ENCODE data around the gene CAMK2N1. TPM values are rescaled to one million over a fixed set of nuclear protein-coding genes. Genes with fewer than 3 reads are reported as not detected.

Gene CAMK2N1
- total and polyA plus RNA-seq, 2 of the 13 experiments (the other 11 are each of a cell fraction or from before 2014, with no cell fraction given), result 38.0 to 38.6 TPM

- Histone ChIP-seq H3K9me3 (ENCODE audit: low read length) (no peaks in the 10 kb centered on the region), H4K20me1 (ENCODE audit: insufficient read depth, low read length) (no peaks in the 10 kb centered on the region), H2AFZ (ENCODE audit: low read length) (no peak overlapping the region), H3K27ac (ENCODE audit: extremely low read length, insufficient read depth, low read length) (no peak overlapping the region), H3K36me3 (replicated peaks in 1 of 2; ENCODE audit: control insufficient read depth in 1 of 2, insufficient read depth in 2 of 2, low read length in 2 of 2) (no peaks in the 10 kb centered on the region; a peak in 1 of 5 replicates), H3K27me3 (ENCODE audit: control insufficient read depth in 1 of 2, insufficient read depth in 2 of 2, low read length in 2 of 2) (peaks cover 0 to 10% of the 10 kb centered on the region in 2 experiments; a peak in 4 of 5 replicates), H3K4me3 (replicated peaks in 1 of 3; ENCODE audit: insufficient read depth in 1 of 3, low read depth in 2 of 3, low read length in 3 of 3) (peak overlapping the region in 2 of 3 experiments; percentile 3 to 47; a peak in 1 of 6 replicates), H3K4me1 (ENCODE audit: insufficient read depth, low read length) (peaks cover 70% of the 10 kb centered on the region), H3K4me2 (ENCODE audit: low read depth, low read length) (peak overlapping the region; percentile 75), H3K9ac (ENCODE audit: insufficient read depth, low read depth, low read length) (peak overlapping the region; percentile 38; the same call in 1 of the 2 replicates), H3K79me2 (ENCODE audit: insufficient read depth, low read length) (no peaks in the 10 kb centered on the region)
- ChIA-PET CTCF (ENCODE audit: low intra/inter-chr PET ratio, low total read pairs) (interaction anchor here (1.5 to 5.6 kb wide), 4 partner anchors 23 to 575 kb away, joined by 3 to 73 read pairs (median 12); no protein-coding TSS in a partner anchor), POLR2A (interaction anchor here (0.7 to 4.4 kb wide), 4 partner anchors 13 to 18 kb away, joined by 3 to 24 read pairs (median 8); partner anchors contain the start of gene MUL1)
- FAIRE-seq (no peak), DNase-seq (ENCODE audit: low spot score) (no peak), ATAC-seq (peak; percentile 18; the same call in 1 of the 3 replicates)
- WGBS (ENCODE audit: low lambda C conversion rate), result 4% methylated on average over 6 of the region's 7 CpGs
- BruUV-seq (replicated peaks), result no TSS peak
- in situ Hi-C loops (cut with HindIII; ENCODE audit: extremely low pct_ligation_motif_present, low pct_unique_long_range_greater_than_20kb) (loop anchor here (5.0 to 10.0 kb wide), 3 partner anchors 58 to 270 kb away; no protein-coding TSS in a partner anchor), intact Hi-C loops (cut with micrococcal nuclease; ENCODE audit: unreplicated experiment) (loop anchor here (1.0 to 5.0 kb wide), 6 partner anchors 23 to 575 kb away; no protein-coding TSS in a partner anchor)
- no peak for TF ChIP-seq MTF2 (CRISPR knock-in tag; IDR thresholded peaks at IDR 0.05; ENCODE audit: borderline replicate concordance)
- no peak for TF ChIP-seq NFE2L2 (IDR thresholded peaks at IDR 0.05; ENCODE audit: low read length)
- TF ChIP-seq ELF3 (CRISPR knock-in tag; IDR thresholded peaks at IDR 0.05), result no peak
- TF ChIP-seq TAF15 (IDR thresholded peaks at IDR 0.05; ENCODE audit: low read depth, low read length, poor library complexity, severe bottlenecking), result no peak
- TF ChIP-seq ZNF616 (CRISPR knock-in tag; IDR thresholded peaks at IDR 0.05; ENCODE audit: low read depth), result no peak
- no peak for TF ChIP-seq ZNF296 (CRISPR knock-in tag; conservative IDR thresholded peaks at IDR 0.05)
Observed at GRCh38 chr1:20492751-20493150, 6.7 kb upstream of the CAMK2N1 start.

- FAIRE-seq (no peak), DNase-seq (ENCODE audit: low spot score) (no peak), ATAC-seq (no peak; the same call in 2 of the 3 replicates)
- Histone ChIP-seq H3K9ac (ENCODE audit: insufficient read depth, low read depth, low read length) (no peak overlapping the region), H3K79me2 (ENCODE audit: insufficient read depth, low read length) (no peaks in the 10 kb centered on the region), H3K4me3 (replicated peaks in 1 of 3; ENCODE audit: insufficient read depth in 1 of 3, low read depth in 2 of 3, low read length in 3 of 3) (no peak overlapping the region), H3K4me1 (ENCODE audit: insufficient read depth, low read length) (peaks cover 79% of the 10 kb centered on the region), H3K27me3 (ENCODE audit: control insufficient read depth in 1 of 2, insufficient read depth in 2 of 2, low read length in 2 of 2) (peaks cover 0 to 10% of the 10 kb centered on the region in 2 experiments; a peak in 4 of 5 replicates), H3K9me3 (ENCODE audit: low read length) (no peaks in the 10 kb centered on the region), H2AFZ (ENCODE audit: low read length) (no peak overlapping the region), H4K20me1 (ENCODE audit: insufficient read depth, low read length) (no peaks in the 10 kb centered on the region), H3K27ac (ENCODE audit: extremely low read length, insufficient read depth, low read length) (no peak overlapping the region), H3K36me3 (replicated peaks in 1 of 2; ENCODE audit: control insufficient read depth in 1 of 2, insufficient read depth in 2 of 2, low read length in 2 of 2) (no peaks in the 10 kb centered on the region), H3K4me2 (ENCODE audit: low read depth, low read length) (peak overlapping the region; percentile 75)
- WGBS (ENCODE audit: low lambda C conversion rate), result 3% methylated on average over 6 of the region's 7 CpGs
- intact Hi-C loops (cut with micrococcal nuclease; ENCODE audit: unreplicated experiment), result loop anchor here (5.0 kb wide), 2 partner anchors 130 to 575 kb away; no protein-coding TSS in a partner anchor
- in situ Hi-C loops (cut with HindIII; ENCODE audit: extremely low pct_ligation_motif_present, low pct_unique_long_range_greater_than_20kb), result loop anchor here (5.0 to 10.0 kb wide), 3 partner anchors 57 to 270 kb away; no protein-coding TSS in a partner anchor
- POLR2A ChIA-PET, result interaction anchor here (3.4 to 4.4 kb wide), 2 partner anchors 12 to 16 kb away, joined by 14 to 24 read pairs; no protein-coding TSS in a partner anchor
- CTCF ChIA-PET (ENCODE audit: low intra/inter-chr PET ratio, low total read pairs), result interaction anchor here (3.4 to 5.6 kb wide), 2 partner anchors 22 to 115 kb away, joined by 20 to 73 read pairs; no protein-coding TSS in a partner anchor
- BruUV-seq (replicated peaks), result no TSS peak
- TF ChIP-seq, protein P1, sequence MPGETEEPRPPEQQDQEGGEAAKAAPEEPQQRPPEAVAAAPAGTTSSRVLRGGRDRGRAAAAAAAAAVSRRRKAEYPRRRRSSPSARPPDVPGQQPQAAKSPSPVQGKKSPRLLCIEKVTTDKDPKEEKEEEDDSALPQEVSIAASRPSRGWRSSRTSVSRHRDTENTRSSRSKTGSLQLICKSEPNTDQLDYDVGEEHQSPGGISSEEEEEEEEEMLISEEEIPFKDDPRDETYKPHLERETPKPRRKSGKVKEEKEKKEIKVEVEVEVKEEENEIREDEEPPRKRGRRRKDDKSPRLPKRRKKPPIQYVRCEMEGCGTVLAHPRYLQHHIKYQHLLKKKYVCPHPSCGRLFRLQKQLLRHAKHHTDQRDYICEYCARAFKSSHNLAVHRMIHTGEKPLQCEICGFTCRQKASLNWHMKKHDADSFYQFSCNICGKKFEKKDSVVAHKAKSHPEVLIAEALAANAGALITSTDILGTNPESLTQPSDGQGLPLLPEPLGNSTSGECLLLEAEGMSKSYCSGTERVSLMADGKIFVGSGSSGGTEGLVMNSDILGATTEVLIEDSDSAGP (CRISPR knock-in tag; IDR thresholded peaks at IDR 0.05; ENCODE audit: borderline replicate concordance), result peak; percentile 11; the same call in 1 of the 2 replicates
- no peak for TF ChIP-seq ZBTB2 (CRISPR knock-in tag; IDR thresholded peaks at IDR 0.05; ENCODE audit: low read depth)
- 0 out of 2 replicates have a peak, but pooled peaks have one; percentile 11 for TF ChIP-seq GATAD2A (CRISPR knock-in tag; IDR thresholded peaks at IDR 0.05)
- 0 out of 2 replicates have a peak, but pooled peaks have one; percentile 29 for TF ChIP-seq CTCF (CRISPR knock-in tag; IDR thresholded peaks at IDR 0.05)
- 0 out of 2 replicates have a peak, but pooled peaks have one; percentile 43 for TF ChIP-seq HNRNPL (IDR thresholded peaks at IDR 0.05; ENCODE audit: low read depth, low read length)
- TF ChIP-seq ZNF768 (CRISPR knock-in tag; IDR thresholded peaks at IDR 0.05), result peak; percentile 32; the same call in 1 of the 2 replicates
Observed at GRCh38 chr1:20491866-20492265, 5.9 kb upstream of the CAMK2N1 start.
